IMR-90 (cell line): Measurements from ENCODE around the gene PRKCE. TPM values are rescaled to one million over a fixed set of nuclear protein-coding genes. Genes with fewer than 3 reads are reported as not detected.

Experiments used
- ATAC-seq: fragments of 200-7000 bp; cut with Tn5 transposase; 2 replicates; pipeline ENCODE4 v1.9.1; 2020; ENCODE audit warnings: low read depth, mild to moderate bottlenecking, moderate library complexity
- BruUV-seq: library from RNA; stranded (reverse); fragments of 400-500 nt; replicated peaks from 2 replicates; lab custom pipeline; 2021; lab: Mats Ljungman, UMichigan
- CTCF ChIA-PET: fragments of 300-600 bp; formaldehyde crosslinking; extraction: SDS; loops from one replicate; lab custom pipeline; 2021; ENCODE audit warnings: antibody characterized with exemption; lab: Yijun Ruan, JAX
- POLR2A ChIA-PET: fragments of 300-600 bp; sonication (Branson Sonifier 250); formaldehyde crosslinking; loops from one replicate; lab custom pipeline; 2022; ENCODE audit warnings: antibody characterized with exemption; ENCODE audit not compliant: unreplicated experiment; lab: Charles Lee
- DNase-seq: peaks from one replicate; pipeline ENCODE4 v3.0.0; 2013
- H2AFZ ChIP-seq: replicated peaks from 2 replicates; pipeline ENCODE3; 2013; ENCODE audit warnings: low read length, mild to moderate bottlenecking; ENCODE audit not compliant: poor library complexity
- H2AK5ac ChIP-seq: 2 replicates; pipeline ENCODE4 v1.6.1; 2013; ENCODE audit warnings: low read depth, low read length, inconsistent platforms
- H2AK9ac ChIP-seq: replicated peaks from 2 replicates; pipeline ENCODE3; 2013; ENCODE audit warnings: mild to moderate bottlenecking, low read depth, low read length, moderate library complexity; ENCODE audit not compliant: poor library complexity
- H2BK120ac ChIP-seq: 2 replicates; pipeline ENCODE4 v1.6.1; 2013; ENCODE audit warnings: low read depth, low read length, inconsistent platforms
- H2BK15ac ChIP-seq: 3 replicates; pipeline ENCODE4 v1.6.1; 2013; ENCODE audit warnings: low read depth, low read length, inconsistent platforms
- H2BK20ac ChIP-seq: 2 replicates; pipeline ENCODE4 v1.6.1; 2013; ENCODE audit warnings: low read depth, mild to moderate bottlenecking, inconsistent platforms, low read length, moderate library complexity
- H2BK5ac ChIP-seq: 2 replicates; pipeline ENCODE4 v1.6.1; 2013; ENCODE audit warnings: mild to moderate bottlenecking, low read depth, low read length, inconsistent platforms; ENCODE audit not compliant: poor library complexity, severe bottlenecking
- H3K14ac ChIP-seq: replicated peaks from 2 replicates; pipeline ENCODE4 v1.6.1; 2013; ENCODE audit warnings: low read depth, low read length, inconsistent platforms
- H3K18ac ChIP-seq: 2 replicates; pipeline ENCODE4 v1.6.1; 2013; ENCODE audit warnings: low read depth, low read length, control low read depth
- H3K23ac ChIP-seq: 2 replicates; pipeline ENCODE4 v1.6.1; 2013; ENCODE audit warnings: low read depth, low read length, inconsistent platforms
- H3K27ac ChIP-seq: 2 replicates; pipeline ENCODE4 v1.5.1; 2013; ENCODE audit warnings: mild to moderate bottlenecking, control low read depth, low read length; ENCODE audit not compliant: insufficient read depth
- H3K27me3 ChIP-seq: 2 replicates; pipeline ENCODE4 v1.6.1; 2013; ENCODE audit warnings: low read length; ENCODE audit not compliant: control insufficient read depth, insufficient read depth
- H3K36me3 ChIP-seq: 2 replicates; pipeline ENCODE4 v1.6.1; 2013; ENCODE audit warnings: low read length, mixed read lengths; ENCODE audit not compliant: control insufficient read depth, insufficient read depth
- H3K4ac ChIP-seq: 2 replicates; pipeline ENCODE4 v1.6.1; 2013; ENCODE audit warnings: low read depth, low read length, inconsistent platforms
- H3K4me1 ChIP-seq: 2 replicates; pipeline ENCODE4 v1.6.1; 2013; ENCODE audit warnings: low read length, mixed read lengths; ENCODE audit not compliant: control insufficient read depth, insufficient read depth
- H3K4me2 ChIP-seq: 2 replicates; pipeline ENCODE4 v1.6.1; 2013; ENCODE audit warnings: low read depth, mild to moderate bottlenecking, control low read depth, low read length, moderate library complexity
- H3K4me3 ChIP-seq: 2 replicates; pipeline ENCODE4 v1.5.1; 2013; ENCODE audit warnings: low read depth, mild to moderate bottlenecking, control low read depth, low read length, moderate library complexity; ENCODE audit not compliant: insufficient read depth
- H3K56ac ChIP-seq: 2 replicates; pipeline ENCODE4 v1.6.1; 2013; ENCODE audit warnings: low read length, inconsistent platforms; ENCODE audit not compliant: insufficient read depth; ENCODE audit errors: extremely low read depth
- H3K79me1 ChIP-seq, 2 experiments: 2 replicates each; pipeline ENCODE4 v1.6.1; 2013; ENCODE audit warnings: low read length in 2 of 2, inconsistent platforms in 1 of 2, low read depth in 1 of 2
- H3K9ac ChIP-seq: 2 replicates; pipeline ENCODE4 v1.6.1; 2013; ENCODE audit warnings: low read depth, low read length, control low read depth
- H3K9me1 ChIP-seq: 2 replicates; pipeline ENCODE4 v1.6.1; 2013; ENCODE audit warnings: low read length, inconsistent platforms; ENCODE audit not compliant: insufficient read depth
- H3K9me3 ChIP-seq: 2 replicates; pipeline ENCODE4 v1.6.1; 2013; ENCODE audit warnings: low read length; ENCODE audit not compliant: control insufficient read depth, insufficient read depth
- H4K20me1 ChIP-seq: 2 replicates; pipeline ENCODE4 v1.6.1; 2013; ENCODE audit warnings: low read length, inconsistent platforms; ENCODE audit not compliant: insufficient read depth
- H4K5ac ChIP-seq: 2 replicates; pipeline ENCODE4 v1.6.1; 2013; ENCODE audit warnings: mild to moderate bottlenecking, low read depth, low read length, control low read depth
- H4K8ac ChIP-seq, 2 experiments: 2 replicates each; pipeline ENCODE4 v1.6.1; 2013; ENCODE audit warnings: low read depth in 2 of 2, low read length in 2 of 2, control low read depth in 1 of 2, inconsistent platforms in 1 of 2
- H4K91ac ChIP-seq: 2 replicates; pipeline ENCODE4 v1.6.1; 2013; ENCODE audit warnings: low read depth, low read length, inconsistent platforms; ENCODE audit not compliant: insufficient read depth
- BHLHE40 ChIP-seq: fragments of 150-350 bp; IDR thresholded peaks from 2 replicates; pipeline ENCODE4 v1.6.1; 2016; ENCODE audit warnings: mild to moderate bottlenecking, low read depth, low read length
- CEBPB ChIP-seq: IDR thresholded peaks from 2 replicates; pipeline ENCODE4 v1.6.1; 2012; ENCODE audit warnings: low read depth, low read length, improper control_type of control experiment
- CHD1 ChIP-seq: IDR thresholded peaks from 2 replicates; pipeline ENCODE4 v1.6.1; 2012; ENCODE audit warnings: low read depth, low read length, improper control_type of control experiment
- CTCF ChIP-seq: conservative IDR thresholded peaks from 2 replicates; pipeline ENCODE4 v1.5.1; 2012; ENCODE audit warnings: mild to moderate bottlenecking, low read depth, low read length, improper control_type of control experiment
- ELK1 ChIP-seq: fragments of 150-350 bp; IDR thresholded peaks from 2 replicates; pipeline ENCODE4 v1.6.1; 2016; ENCODE audit warnings: low read depth, mild to moderate bottlenecking, low read length, moderate library complexity, borderline replicate concordance
- FOS ChIP-seq: fragments of 150-350 bp; IDR thresholded peaks from 2 replicates; pipeline ENCODE4 v1.6.1; 2016; ENCODE audit warnings: low read depth, low read length
- MAFK ChIP-seq: IDR thresholded peaks from 2 replicates; pipeline ENCODE4 v1.6.1; 2012; ENCODE audit warnings: low read depth, low read length, improper control_type of control experiment
- MAZ ChIP-seq: IDR thresholded peaks from 2 replicates; pipeline ENCODE4 v1.6.1; 2012; ENCODE audit warnings: low read depth, mild to moderate bottlenecking, low read length, improper control_type of control experiment, moderate library complexity, borderline replicate concordance
- MXI1 ChIP-seq: IDR thresholded peaks from 2 replicates; pipeline ENCODE4 v1.6.1; 2012; ENCODE audit warnings: low read depth, mild to moderate bottlenecking, low read length, moderate library complexity, borderline replicate concordance
- NFE2L2 ChIP-seq: fragments of 150-350 bp; IDR thresholded peaks from 2 replicates; pipeline ENCODE4 v1.6.1; 2016; ENCODE audit warnings: low read depth, mild to moderate bottlenecking, low read length
- POLR2A ChIP-seq: IDR thresholded peaks from 2 replicates; pipeline ENCODE4 v1.6.1; 2012; ENCODE audit warnings: mild to moderate bottlenecking, low read depth, low read length
- RAD21 ChIP-seq: IDR thresholded peaks from 2 replicates; pipeline ENCODE4 v1.6.1; 2012; ENCODE audit warnings: low read length, improper control_type of control experiment
- RCOR1 ChIP-seq: IDR thresholded peaks from 2 replicates; pipeline ENCODE4 v1.6.1; 2012; ENCODE audit warnings: mild to moderate bottlenecking, low read length, improper control_type of control experiment; ENCODE audit not compliant: insufficient replicate concordance
- RFX5 ChIP-seq: IDR thresholded peaks from 2 replicates; pipeline ENCODE4 v1.8.0; 2012; ENCODE audit warnings: low read depth, mild to moderate bottlenecking, low read length, moderate library complexity
- SMC3 ChIP-seq: fragments of 150-350 bp; IDR thresholded peaks from 2 replicates; pipeline ENCODE4 v1.6.1; 2016; ENCODE audit warnings: low read depth, mild to moderate bottlenecking, antibody characterized with exemption, low read length, moderate library complexity
- USF2 ChIP-seq: fragments of 150-350 bp; IDR thresholded peaks from 2 replicates; pipeline ENCODE4 v1.6.1; 2017; ENCODE audit warnings: mild to moderate bottlenecking, antibody characterized with exemption, low read length, low read depth
- whole genome bisulfite sequencing, 2 experiments: methylation state at CpG; one replicate each; pipeline versions ENCODE4 v1.1.5 to v1.1.7; 2013; ENCODE audit warnings: missing lambda C conversion rate in 2 of 2; ENCODE audit not compliant: insufficient read length in 1 of 2; ENCODE audit errors: extremely low coverage in 2 of 2; 5-methylcytosine and 5-hydroxymethylcytosine counted together
- dilution Hi-C: fragments of 300-500 bp; cut with HindIII; formaldehyde crosslinking; loops from one replicate; pipeline ENCODE4 v1.14.3; 2018; ENCODE audit warnings: low sequenced_read_pairs; ENCODE audit not compliant: unreplicated experiment
- in situ Hi-C: fragments of 300-500 bp; cut with MboI; formaldehyde crosslinking; loops from 3 replicates; pipeline ENCODE4 v1.14.3; 2019; ENCODE audit warnings: low sequenced_read_pairs, inconsistent platforms, mixed read lengths
- intact Hi-C: fragments of 100-400 bp; cut with micrococcal nuclease; formaldehyde crosslinking; loops from 2 replicates; pipeline ENCODE4 v1.10.0; 2022
- polyA plus RNA-seq, 3 experiments: library from polyadenylated mRNA; depleted of rRNA; stranded (reverse); fragments of >200 nt; gene quantifications; 2 replicates each; pipeline ENCODE4 v1.2.3, GENCODE V29; 2012; ENCODE audit warnings: low replicate concordance in 1 of 3
- total RNA-seq: library from RNA; depleted of rRNA; stranded (reverse); fragments of >200 nt; gene quantifications from 2 replicates; pipeline ENCODE4 v1.2.3, GENCODE V29; 2012

Gene PRKCE
- total and polyA plus RNA-seq, 2 of the 4 experiments (the other 2 are of a cell fraction): 8.1 to 32.4 TPM

GRCh38 chr2:46227674-46228289 lies 576.3 kb downstream of the PRKCE start:
- peaks cover 2% of the 10 kb centered on the region; the same call in 1 of the 2 replicates for H3K4me1 ChIP-seq
- 77% methylated on average over 3 of the region's 7 CpGs; no CpG with 5 or more reads in 1 of the 2 experiments for WGBS, 2 experiments
- ATAC-seq: no peak
- no peak overlapping the region for H2BK120ac ChIP-seq
- ChIA-PET CTCF (interaction anchor here (0.6 kb wide), 2 partner anchors 49 to 71 kb away, joined by 3 to 4 read pairs; no protein-coding TSS in a partner anchor), POLR2A (no interaction called here)
- no peak overlapping the region for H3K23ac ChIP-seq
- no peak overlapping the region for H3K56ac ChIP-seq
- no peaks in the 10 kb centered on the region for H3K79me1 ChIP-seq
- dilution Hi-C loops: no loop called here
- in situ Hi-C loops: no loop called here
- no peak overlapping the region; the same call in 1 of the 2 replicates for H3K14ac ChIP-seq
- no peak overlapping the region for H4K8ac ChIP-seq
- no peak for DNase-seq
- no peak overlapping the region for H2AFZ ChIP-seq
- H4K20me1 ChIP-seq: no peaks in the 10 kb centered on the region
- H3K27me3 ChIP-seq: peaks cover 27% of the 10 kb centered on the region
- intact Hi-C loops: no loop called here
- H3K18ac ChIP-seq: no peak overlapping the region
- no peak overlapping the region for H2BK5ac ChIP-seq
- H2AK5ac ChIP-seq: no peak overlapping the region; the same call in 1 of the 2 replicates
- no peak overlapping the region; the same call in 1 of the 2 replicates for H4K91ac ChIP-seq
- no peaks in the 10 kb centered on the region for H3K9me3 ChIP-seq
- no peaks in the 10 kb centered on the region for H3K36me3 ChIP-seq
- no peak overlapping the region for H3K4me3 ChIP-seq
- H2AK9ac ChIP-seq: no peak overlapping the region
- H2BK20ac ChIP-seq: no peak overlapping the region
- no peak overlapping the region for H3K4me2 ChIP-seq
- H2BK15ac ChIP-seq: no peak overlapping the region; the same call in 2 of the 3 replicates
- no TSS peak for BruUV-seq
- no peak overlapping the region for H4K5ac ChIP-seq
- no peak overlapping the region for H3K4ac ChIP-seq
- no peak overlapping the region for H3K9ac ChIP-seq
- no peaks in the 10 kb centered on the region for H3K9me1 ChIP-seq
- no peak for TF ChIP-seq MAFK
- TF ChIP-seq CHD1: no peak
- no peak for TF ChIP-seq MXI1
- TF ChIP-seq FOS: no peak
- TF ChIP-seq ELK1: no peak
- no peak for TF ChIP-seq RCOR1
- no peak for TF ChIP-seq USF2
- TF ChIP-seq POLR2A: no peak
- no peak for TF ChIP-seq RFX5
- TF ChIP-seq BHLHE40: no peak
- TF ChIP-seq NFE2L2: no peak
- TF ChIP-seq MAZ: no peak
- TF ChIP-seq SMC3: no peak
- TF ChIP-seq CTCF: no peak
- TF ChIP-seq CEBPB: no peak
- no peak for TF ChIP-seq RAD21
- H3K27ac ChIP-seq: no peak overlapping the region
